A673 (cell line): ENCODE data around the gene XAB2. TPM values are rescaled to one million over a fixed set of nuclear protein-coding genes. Genes with fewer than 3 reads are reported as not detected.

Experiments used
- BruUV-seq: library from RNA; stranded (reverse); fragments of 400-500 nt; replicated peaks from 2 replicates; lab custom pipeline; 2021; lab: Mats Ljungman, UMichigan
- CTCF ChIA-PET: fragments of 300-600 bp; sonication (Branson Sonifier 250); formaldehyde crosslinking; loops from one replicate; lab custom pipeline; 2022; ENCODE audit warnings: antibody characterized with exemption; lab: Charles Lee
- POLR2A ChIA-PET: fragments of 300-600 bp; sonication (Branson Sonifier 250); formaldehyde crosslinking; loops from one replicate; lab custom pipeline; 2022; ENCODE audit warnings: antibody characterized with exemption; ENCODE audit not compliant: low non-redundant PET; lab: Charles Lee
- DNase-seq: peaks from one replicate; pipeline ENCODE4 v3.0.0-alpha.2; 2015; ENCODE audit warnings: low spot score
- H3K27ac ChIP-seq: fragments of 200-600 bp; sonication (generic); 2 replicates; pipeline ENCODE4 v1.5.1; 2016; ENCODE audit warnings: mixed run types, low read depth, mild to moderate bottlenecking, mixed read lengths, antibody characterized with exemption, low read length; ENCODE audit not compliant: poor library complexity, severe bottlenecking
- H3K27me3 ChIP-seq: fragments of 200-600 bp; sonication (generic); replicated peaks from 2 replicates; pipeline ENCODE4 v1.6.1; 2017; ENCODE audit warnings: mixed run types, low read depth, mild to moderate bottlenecking, mixed read lengths, antibody characterized with exemption, low read length; ENCODE audit not compliant: insufficient read depth, poor library complexity
- H3K36me3 ChIP-seq: fragments of 200-600 bp; sonication (generic); 2 replicates; pipeline ENCODE4 v1.6.1; 2016; ENCODE audit warnings: mixed run types, mild to moderate bottlenecking, mixed read lengths, antibody characterized with exemption, low read length; ENCODE audit not compliant: insufficient read depth, poor library complexity, severe bottlenecking
- H3K4me1 ChIP-seq: fragments of 200-600 bp; sonication (generic); 2 replicates; pipeline ENCODE4 v1.6.1; 2017; ENCODE audit warnings: mixed run types, mild to moderate bottlenecking, mixed read lengths, antibody characterized with exemption, low read length; ENCODE audit not compliant: insufficient read depth, poor library complexity, severe bottlenecking
- H3K4me3 ChIP-seq: fragments of 200-600 bp; sonication (generic); 2 replicates; pipeline ENCODE4 v1.5.1; 2016; ENCODE audit warnings: low read depth, mixed run types, mild to moderate bottlenecking, mixed read lengths, low read length; ENCODE audit not compliant: poor library complexity, severe bottlenecking
- H3K9me3 ChIP-seq: fragments of 200-600 bp; sonication (generic); 2 replicates; pipeline ENCODE4 v1.6.1; 2016; ENCODE audit warnings: mixed run types, low read depth, mild to moderate bottlenecking, mixed read lengths, antibody characterized with exemption, low read length; ENCODE audit not compliant: poor library complexity, severe bottlenecking
- CTCF ChIP-seq: fragments of 300-800, 200-600 bp; sonication (generic); conservative IDR thresholded peaks from 2 replicates; pipeline ENCODE4 v1.5.1; 2017; ENCODE audit warnings: low read depth, mild to moderate bottlenecking, antibody characterized with exemption, low read length, moderate library complexity, mixed read lengths
- EZH2 ChIP-seq: fragments of 200-600 bp; sonication (generic); IDR thresholded peaks from 2 replicates; pipeline ENCODE4 v1.6.1; 2017; ENCODE audit warnings: borderline replicate concordance, low read depth, mild to moderate bottlenecking, mixed read lengths, antibody characterized with exemption, low read length; ENCODE audit not compliant: poor library complexity, severe bottlenecking
- intact Hi-C: fragments of 100-400 bp; cut with micrococcal nuclease; formaldehyde crosslinking; loops from one replicate; pipeline ENCODE4 v1.10.0; 2022; ENCODE audit not compliant: unreplicated experiment
- total RNA-seq: library from RNA; stranded (reverse); gene quantifications from 2 replicates; pipeline ENCODE4 v1.2.3, GENCODE V29; 2021

Gene XAB2
- total RNA-seq, 1 experiment from 2014 or later, result 46.8 TPM

- H3K27ac ChIP-seq, result no peak within 1 kb of the TSS
- CTCF ChIA-PET, result no interaction called here
- H3K4me3 ChIP-seq, result no peak within 1 kb of the TSS
Observed at GRCh38 chr19:7668842-7669241, 39.5 kb upstream of the XAB2 start, which contains the start of gene RETN. RETN (plus strand) TSS chr19:7669049; CDS start chr19:7669327, 278 bp downstream.

DNA sequence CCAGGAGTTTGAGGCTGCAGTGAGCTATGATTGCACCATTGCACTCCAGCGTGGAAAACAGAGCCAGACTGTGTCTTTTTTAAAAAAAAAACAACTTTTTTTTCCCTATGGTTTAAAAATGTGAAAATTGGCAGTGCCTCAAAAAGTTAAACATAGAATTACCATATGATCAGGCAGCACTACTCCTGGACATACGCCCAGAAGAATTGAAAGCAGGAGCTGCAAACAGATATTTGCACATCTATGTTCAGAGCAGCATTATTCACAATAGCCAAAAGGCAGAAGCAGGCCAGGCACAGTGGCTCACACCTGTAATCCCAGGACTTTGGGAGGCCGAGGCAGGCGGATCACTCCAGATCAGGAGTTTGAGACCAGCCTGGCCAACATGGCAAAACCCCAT is 35.7 kb upstream of the XAB2 start:
- POLR2A ChIA-PET, result no interaction called here
- Histone ChIP-seq H3K4me1 (no peaks in the 10 kb centered on the region), H3K9me3 (no peaks in the 10 kb centered on the region), H3K27me3 (no peaks in the 10 kb centered on the region), H3K36me3 (no peaks in the 10 kb centered on the region), H3K27ac (no peak overlapping the region), H3K4me3 (no peak overlapping the region)
- intact Hi-C loops, result no loop called here
- DNase-seq, result no peak
- CTCF ChIA-PET, result no interaction called here
- TF ChIP-seq EZH2 (no peak), CTCF (no peak)
- BruUV-seq, result no TSS peak

More at GRCh38 chr19:7668842-7669241, 39.5 kb upstream of the XAB2 start, which contains the start of gene RETN:
- no peak for DNase-seq
- intact Hi-C loops, result no loop called here
- Histone ChIP-seq H3K4me1 (no peaks in the 10 kb centered on the region), H3K27me3 (no peaks in the 10 kb centered on the region), H3K36me3 (no peaks in the 10 kb centered on the region), H3K9me3 (no peaks in the 10 kb centered on the region)
- POLR2A ChIA-PET, result no interaction called here
- no peak for TF ChIP-seq CTCF
- TF ChIP-seq EZH2, result no peak
- BruUV-seq, result no TSS peak

DNA sequence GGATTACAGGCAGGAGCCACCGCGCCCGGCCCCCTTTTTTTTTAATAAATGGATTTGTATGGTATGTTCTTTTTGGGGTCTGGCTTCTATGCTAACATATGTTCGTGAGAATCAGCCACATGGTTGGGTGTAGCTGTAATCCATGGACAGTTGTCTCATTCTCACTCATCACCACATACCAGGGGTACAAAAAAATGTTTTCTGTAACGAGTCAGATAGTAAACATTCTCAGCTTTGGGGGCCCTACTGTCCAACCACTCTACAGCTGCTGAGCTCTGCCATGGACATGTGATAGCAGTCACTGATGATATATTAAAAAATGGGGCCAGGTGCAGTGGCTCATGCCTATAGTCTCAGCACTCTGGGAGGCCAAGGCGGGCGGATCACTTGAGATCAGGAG is 34.4 kb upstream of the XAB2 start:
- BruUV-seq, result no TSS peak
- Histone ChIP-seq H3K4me3 (no peak overlapping the region), H3K36me3 (no peaks in the 10 kb centered on the region), H3K9me3 (no peaks in the 10 kb centered on the region), H3K27ac (no peak overlapping the region), H3K27me3 (no peaks in the 10 kb centered on the region), H3K4me1 (no peaks in the 10 kb centered on the region)
- intact Hi-C loops, result no loop called here
- ChIA-PET POLR2A (no interaction called here), CTCF (interaction anchor here (0.6 kb wide), 1 partner anchor 17 kb away, joined by 4 read pairs; the partner anchor contains the start of gene TRAPPC5)
- no peak for TF ChIP-seq CTCF
- no peak for TF ChIP-seq EZH2
- no peak for DNase-seq
